ENCODE data around the gene MSTN. TPM values are rescaled to one million over a fixed set of nuclear protein-coding genes. Genes with fewer than 3 reads are reported as not detected.

The MSTN gene
- total and polyA plus RNA-seq, 7 donors, result 0.08 to 6.6 (median 0.56) TPM

- no peak for ATAC-seq
- intact Hi-C loops (cut with DNase I), result loop anchor here in 1 of 2 donors (2.0 to 5.0 kb wide), 2 partner anchors 44 to 271 kb away; no protein-coding TSS in a partner anchor
- Histone ChIP-seq H3K9me3 (no peaks in the 10 kb centered on the region), H3K4me3 (no peak overlapping the region), H3K27ac (no peak overlapping the region), H3K36me3 (ENCODE audit: insufficient read depth in 1 of 2, low read depth in 1 of 2) (no peaks in the 10 kb centered on the region), H3K27me3 (ENCODE audit: insufficient read depth in 3 of 3, low read length in 2 of 3) (no peaks in the 10 kb centered on the region), H3K4me1 (peaks cover 9% of the 10 kb centered on the region)
- TF ChIP-seq CTCF (IDR thresholded peaks at IDR 0.05), result no peak
- WGBS, 3 donors, result 29 to 46% (median 30%) methylated on average over 1 of the region's 1 CpG
- no peak for DNase-seq
Observed at GRCh38 chr2:190068764-190069163, 6.2 kb upstream of the MSTN start.

GRCh38 chr2:190065839-190066238 lies 3.3 kb upstream of the MSTN start:
- 92 to 95% (median 92%) methylated on average over 4 of the region's 4 CpGs for WGBS, 3 donors

GRCh38 chr2:190063624-190064023 lies 1.1 kb upstream of the MSTN start:
- Histone ChIP-seq H3K9me3 (no peaks in the 10 kb centered on the region), H3K4me1 (peaks cover 5% of the 10 kb centered on the region), H3K4me3 (no peak overlapping the region), H3K27me3 (ENCODE audit: insufficient read depth in 3 of 3, low read length in 2 of 3) (no peaks in the 10 kb centered on the region), H3K27ac (peak overlapping the region; percentile 5), H3K36me3 (ENCODE audit: insufficient read depth in 1 of 2, low read depth in 1 of 2) (no peaks in the 10 kb centered on the region)
- intact Hi-C loops (cut with DNase I), result loop anchor here (5.0 kb wide), 2 partner anchors 36 to 381 kb away; no protein-coding TSS in a partner anchor
- no peak for DNase-seq
- TF ChIP-seq CTCF (IDR thresholded peaks at IDR 0.05), result no peak
- 53 to 61% (median 54%) methylated on average over 2 of the region's 2 CpGs for WGBS, 3 donors
- ATAC-seq, result no peak

More at GRCh38 chr2:190065839-190066238, 3.3 kb upstream of the MSTN start:
- no peaks in the 10 kb centered on the region for H3K36me3 ChIP-seq (ENCODE audit: insufficient read depth in 1 of 2, low read depth in 1 of 2)
- no peak for ATAC-seq
- peaks cover 9% of the 10 kb centered on the region for H3K4me1 ChIP-seq
- intact Hi-C loops (cut with DNase I), result loop anchor here in 1 of 2 donors (5.0 kb wide), 1 partner anchor 269 kb away; no protein-coding TSS in a partner anchor
- H3K9me3 ChIP-seq, result no peaks in the 10 kb centered on the region
- H3K27me3 ChIP-seq (ENCODE audit: insufficient read depth in 3 of 3, low read length in 2 of 3), result no peaks in the 10 kb centered on the region
- H3K27ac ChIP-seq, result no peak overlapping the region
- DNase-seq, result no peak
- no peak for TF ChIP-seq CTCF (IDR thresholded peaks at IDR 0.05)
- no peak overlapping the region for H3K4me3 ChIP-seq

- ATAC-seq (peak in 3 of 4 donors; percentile 45 to 73 (median 62)), DNase-seq (no peak)
- Histone ChIP-seq H3K36me3 (ENCODE audit: insufficient read depth in 1 of 2, low read depth in 1 of 2) (no peaks in the 10 kb centered on the region), H3K9me3 (no peaks in the 10 kb centered on the region), H3K27ac (peak overlapping the region; percentile 75), H3K4me3 (peak overlapping the region; percentile 74), H3K4me1 (peaks cover 5% of the 10 kb centered on the region), H3K27me3 (ENCODE audit: insufficient read depth in 3 of 3, low read length in 2 of 3) (no peaks in the 10 kb centered on the region)
- 23 to 34% (median 26%) methylated on average over 6 of the region's 6 CpGs for WGBS, 3 donors
- no peak for TF ChIP-seq CTCF (IDR thresholded peaks at IDR 0.05)
- intact Hi-C loops (cut with DNase I), result loop anchor here (5.0 kb wide), 2 partner anchors 35 to 380 kb away; no protein-coding TSS in a partner anchor
Observed at GRCh38 chr2:190062053-190062452, 476 bp downstream of the MSTN start.

- Histone ChIP-seq H3K4me1 (peaks cover 5% of the 10 kb centered on the region), H3K4me3 (peak overlapping the region; percentile 74), H3K36me3 (ENCODE audit: insufficient read depth in 1 of 2, low read depth in 1 of 2) (no peaks in the 10 kb centered on the region), H3K27ac (peak overlapping the region; percentile 75), H3K27me3 (ENCODE audit: insufficient read depth in 3 of 3, low read length in 2 of 3) (no peaks in the 10 kb centered on the region), H3K9me3 (no peaks in the 10 kb centered on the region)
- DNase-seq (no peak), ATAC-seq (peak in 3 of 4 donors; percentile 54 to 67 (median 62))
- intact Hi-C loops (cut with DNase I), result loop anchor here (5.0 kb wide), 2 partner anchors 33 to 378 kb away; no protein-coding TSS in a partner anchor
- no peak for TF ChIP-seq CTCF (IDR thresholded peaks at IDR 0.05)
- 23 to 55% (median 25%) methylated on average over 2 of the region's 2 CpGs for WGBS, 3 donors
Observed at GRCh38 chr2:190060626-190061025, 1.9 kb downstream of the MSTN start.
